ENCODE results near the gene UBE2G2. TPM values are rescaled to one million over a fixed set of nuclear protein-coding genes. Genes with fewer than 3 reads are reported as not detected.

Gene UBE2G2
- total RNA-seq, 1 donor from 2014 or later: 78.8 TPM

DNA sequence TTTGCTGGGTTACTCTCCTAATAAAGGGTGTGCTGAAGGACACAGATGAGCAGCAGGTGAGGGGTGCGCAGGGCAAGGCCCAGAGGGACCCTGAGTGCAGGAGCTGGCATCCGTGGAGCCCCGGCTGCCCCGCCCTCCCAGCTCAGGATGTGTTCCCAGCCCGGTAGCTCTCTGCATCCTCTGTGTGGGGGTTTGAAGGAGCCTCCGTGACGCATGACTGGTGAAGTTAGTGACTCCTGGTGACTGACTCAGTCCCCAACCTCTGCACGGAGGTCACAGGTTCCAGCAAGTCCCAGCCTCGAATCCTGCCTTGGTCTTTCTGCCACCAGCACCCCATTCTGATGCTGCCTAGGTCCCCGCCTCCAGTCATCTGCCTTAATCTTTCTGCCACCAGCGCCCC is 68.7 kb downstream of the UBE2G2 start:
- DNase-seq (no peak), ATAC-seq (no peak)
- peaks cover 4% of the 10 kb centered on the region for H3K27me3 ChIP-seq

GRCh38 chr21:44732263-44732662 is 69.4 kb downstream of the UBE2G2 start:
- Histone ChIP-seq H3K4me1 (no peaks in the 10 kb centered on the region), H3K4me3 (no peak overlapping the region), H3K27ac (no peak overlapping the region), H3K9me3 (no peaks in the 10 kb centered on the region), H3K36me3 (no peaks in the 10 kb centered on the region), H3K27me3 (peaks cover 10% of the 10 kb centered on the region)
- TF ChIP-seq, protein P1, sequence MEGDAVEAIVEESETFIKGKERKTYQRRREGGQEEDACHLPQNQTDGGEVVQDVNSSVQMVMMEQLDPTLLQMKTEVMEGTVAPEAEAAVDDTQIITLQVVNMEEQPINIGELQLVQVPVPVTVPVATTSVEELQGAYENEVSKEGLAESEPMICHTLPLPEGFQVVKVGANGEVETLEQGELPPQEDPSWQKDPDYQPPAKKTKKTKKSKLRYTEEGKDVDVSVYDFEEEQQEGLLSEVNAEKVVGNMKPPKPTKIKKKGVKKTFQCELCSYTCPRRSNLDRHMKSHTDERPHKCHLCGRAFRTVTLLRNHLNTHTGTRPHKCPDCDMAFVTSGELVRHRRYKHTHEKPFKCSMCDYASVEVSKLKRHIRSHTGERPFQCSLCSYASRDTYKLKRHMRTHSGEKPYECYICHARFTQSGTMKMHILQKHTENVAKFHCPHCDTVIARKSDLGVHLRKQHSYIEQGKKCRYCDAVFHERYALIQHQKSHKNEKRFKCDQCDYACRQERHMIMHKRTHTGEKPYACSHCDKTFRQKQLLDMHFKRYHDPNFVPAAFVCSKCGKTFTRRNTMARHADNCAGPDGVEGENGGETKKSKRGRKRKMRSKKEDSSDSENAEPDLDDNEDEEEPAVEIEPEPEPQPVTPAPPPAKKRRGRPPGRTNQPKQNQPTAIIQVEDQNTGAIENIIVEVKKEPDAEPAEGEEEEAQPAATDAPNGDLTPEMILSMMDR (IDR thresholded peaks at IDR 0.05): no peak
- ATAC-seq (no peak), DNase-seq (no peak)
- intact Hi-C loops (cut with DNase I): no loop called here

More for the DNA sequence above, 68.7 kb downstream of the UBE2G2 start:
- TF ChIP-seq, protein P1 (IDR thresholded peaks at IDR 0.05): no peak
- no peak overlapping the region for H3K27ac ChIP-seq
- no peaks in the 10 kb centered on the region for H3K4me1 ChIP-seq
- H3K9me3 ChIP-seq: no peaks in the 10 kb centered on the region
- H3K36me3 ChIP-seq: no peaks in the 10 kb centered on the region
- intact Hi-C loops (cut with DNase I): no loop called here
- no peak overlapping the region for H3K4me3 ChIP-seq

DNA sequence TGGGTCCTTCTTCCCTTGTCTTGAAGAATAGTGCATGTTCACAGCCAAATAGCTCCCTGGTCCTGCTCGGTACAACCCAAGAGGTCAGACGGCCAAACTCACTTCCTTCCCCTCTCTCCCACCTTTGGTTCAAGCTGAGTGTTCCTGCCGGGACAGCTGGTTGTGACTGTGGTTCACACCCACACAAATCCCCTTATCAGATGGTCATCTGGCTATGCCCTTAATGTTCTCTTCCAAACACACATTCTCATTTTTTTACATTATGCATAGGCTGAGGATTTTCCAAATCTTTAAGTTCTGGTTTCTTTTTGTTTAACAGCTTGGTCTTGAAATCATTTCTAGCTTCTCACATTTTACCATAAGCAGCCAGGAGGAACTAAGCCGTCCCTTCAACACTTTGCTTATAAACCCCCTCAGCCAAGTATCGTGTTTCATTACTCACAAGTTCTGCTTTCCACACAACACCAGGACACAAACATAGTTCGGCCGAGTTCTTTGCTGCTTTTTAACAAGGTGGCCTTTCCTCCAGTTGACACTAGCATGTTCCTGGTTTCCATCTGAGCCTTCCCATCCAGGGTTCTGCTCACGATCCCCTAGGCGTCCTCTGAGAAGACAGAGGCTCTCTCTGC is 70.6 kb downstream of the UBE2G2 start:
- TF ChIP-seq, protein P1 (IDR thresholded peaks at IDR 0.05): no peak
- ATAC-seq (no peak), DNase-seq (no peak)
- Histone ChIP-seq H3K27ac (no peak overlapping the region), H3K9me3 (no peaks in the 10 kb centered on the region), H3K4me3 (no peak overlapping the region), H3K4me1 (no peaks in the 10 kb centered on the region), H3K36me3 (no peaks in the 10 kb centered on the region), H3K27me3 (peaks cover 20% of the 10 kb centered on the region)
- intact Hi-C loops (cut with DNase I): no loop called here

DNA sequence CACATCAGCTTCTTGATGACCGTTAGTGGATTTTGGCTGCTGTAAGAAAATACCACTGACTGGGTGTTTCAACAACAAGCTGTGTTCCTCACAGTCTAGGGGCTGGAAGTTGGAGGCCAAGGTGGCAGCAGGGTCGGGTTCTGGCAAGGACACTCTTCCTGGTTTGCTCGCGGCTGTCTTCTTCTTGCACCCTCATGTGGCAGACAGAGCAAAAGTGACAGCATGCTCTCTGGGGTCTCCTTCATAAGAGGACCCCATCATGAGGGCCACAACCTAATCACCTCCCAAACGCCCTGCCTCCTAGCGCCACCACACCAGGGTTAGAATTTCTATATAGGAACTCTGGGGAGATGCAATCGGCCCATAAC is 71.6 kb downstream of the UBE2G2 start:
- H3K27ac ChIP-seq: no peak overlapping the region
- ATAC-seq (no peak), DNase-seq (no peak)
- peaks cover 31% of the 10 kb centered on the region for H3K27me3 ChIP-seq
- intact Hi-C loops (cut with DNase I): no loop called here
- no peaks in the 10 kb centered on the region for H3K36me3 ChIP-seq
- TF ChIP-seq, protein P1 (IDR thresholded peaks at IDR 0.05): no peak
- H3K4me1 ChIP-seq: no peaks in the 10 kb centered on the region
- H3K4me3 ChIP-seq: no peak overlapping the region
- H3K9me3 ChIP-seq: no peaks in the 10 kb centered on the region

DNA sequence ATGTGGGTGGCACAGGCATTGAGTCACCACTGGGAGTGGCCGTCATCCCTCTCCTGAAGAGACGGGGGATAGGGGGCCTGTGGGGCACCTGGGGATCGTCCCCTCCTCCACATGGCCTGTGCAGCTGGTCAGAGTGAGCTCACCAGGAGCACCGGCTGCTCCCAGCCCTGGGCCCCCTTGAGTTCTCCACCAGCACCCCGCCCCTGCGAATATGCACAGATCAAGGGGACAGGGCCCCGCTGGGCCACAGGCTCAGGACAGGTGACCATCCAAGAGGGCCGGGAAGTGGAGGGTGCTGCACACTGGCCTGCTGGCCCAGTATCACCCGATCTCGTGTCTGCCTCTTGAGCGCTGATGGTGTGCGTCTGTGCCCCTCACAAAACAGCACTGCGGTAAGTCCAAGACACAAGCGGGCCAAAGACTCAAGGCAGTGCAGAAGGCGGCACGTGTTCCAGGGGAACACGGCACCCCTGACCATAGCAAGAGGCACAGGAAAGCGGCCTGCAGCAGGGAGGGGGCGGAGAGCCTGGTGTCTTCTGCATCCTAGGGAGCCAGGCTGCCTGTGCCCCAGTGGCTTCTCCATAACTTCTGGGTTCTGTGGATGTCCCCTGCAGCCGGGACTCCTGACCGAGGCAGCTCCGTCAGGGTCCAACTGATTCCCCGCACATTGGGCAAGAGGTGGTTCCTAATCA is 72.1 kb downstream of the UBE2G2 start:
- ATAC-seq (peak; percentile 12), DNase-seq (peak; percentile 57)
- no peak overlapping the region for H3K4me3 ChIP-seq
- intact Hi-C loops (cut with DNase I): no loop called here
- H3K4me1 ChIP-seq: no peaks in the 10 kb centered on the region
- H3K27me3 ChIP-seq: peaks cover 36% of the 10 kb centered on the region
- H3K9me3 ChIP-seq: no peaks in the 10 kb centered on the region
- H3K27ac ChIP-seq: no peak overlapping the region
- H3K36me3 ChIP-seq: no peaks in the 10 kb centered on the region
- TF ChIP-seq, protein P1 (IDR thresholded peaks at IDR 0.05): no peak

Data from upper lobe of right lung (tissue), 1 donor.